Stimulated activated CD4-positive, alpha-beta T cell treated with anti-CD3 and anti-CD28 coated beads, TNF-alpha, amount 100 ng/mL, for 48 hours (primary cell): ENCODE measurements around the gene MAPKAP1.
"Not testable (repeated sequence)": the region's sequence is repeated elsewhere in the genome, so short reads cannot be mapped to it uniquely, and the experiment has no call there.

Source experiments
- DNase-seq, 3 donors: peaks; one replicate each; pipeline ENCODE4 v3.0.0-alpha.2; 2020; ENCODE audit warnings: low read depth in 3 of 3

The MAPKAP1 gene

GRCh38 chr9:125604196-125604595 is 102.8 kb downstream of the MAPKAP1 start:
- no peak for DNase-seq

GRCh38 chr9:125603478-125604021 is 103.5 kb downstream of the MAPKAP1 start:
- DNase-seq, result no peak

- DNase-seq, result no peak
Measured at GRCh38 chr9:125601961-125602360, 105.0 kb downstream of the MAPKAP1 start.

- no peak for DNase-seq
Measured at GRCh38 chr9:125600194-125600593, 106.8 kb downstream of the MAPKAP1 start.

- no peak for DNase-seq
Measured at GRCh38 chr9:125594223-125594610, 112.8 kb downstream of the MAPKAP1 start.

- no peak for DNase-seq
Measured at GRCh38 chr9:125593581-125594222, 113.3 kb downstream of the MAPKAP1 start.

GRCh38 chr9:125591888-125592287 is 115.1 kb downstream of the MAPKAP1 start:
- no peak for DNase-seq

GRCh38 chr9:125591245-125591644 is 115.8 kb downstream of the MAPKAP1 start:
- no peak for DNase-seq

- DNase-seq, result no peak
Measured at GRCh38 chr9:125589287-125589686, 117.7 kb downstream of the MAPKAP1 start.

- no peak for DNase-seq
Measured at GRCh38 chr9:125587819-125588460, 119.1 kb downstream of the MAPKAP1 start.

- no peak for DNase-seq
Measured at GRCh38 chr9:125586172-125586511, 120.9 kb downstream of the MAPKAP1 start.

GRCh38 chr9:125585503-125586171 is 121.4 kb downstream of the MAPKAP1 start:
- DNase-seq, result no peak

GRCh38 chr9:125580701-125581286 is 126.2 kb downstream of the MAPKAP1 start:
- no peak for DNase-seq

GRCh38 chr9:125579030-125579932 is 127.7 kb downstream of the MAPKAP1 start:
- DNase-seq, result no peak

GRCh38 chr9:125574126-125574877 is 132.7 kb downstream of the MAPKAP1 start:
- no peak for DNase-seq

GRCh38 chr9:125572461-125572860 is 134.5 kb downstream of the MAPKAP1 start:
- not testable (repeated sequence) for DNase-seq

GRCh38 chr9:125571824-125572223 is 135.2 kb downstream of the MAPKAP1 start:
- DNase-seq, result not testable (repeated sequence)

- DNase-seq, result no peak
Measured at GRCh38 chr9:125570246-125570645, 136.8 kb downstream of the MAPKAP1 start.

- DNase-seq, result no peak
Measured at GRCh38 chr9:125568621-125569020, 138.4 kb downstream of the MAPKAP1 start.

- not testable (repeated sequence) for DNase-seq
Measured at GRCh38 chr9:125566051-125566450, 141.0 kb downstream of the MAPKAP1 start.

- no peak for DNase-seq
Measured at GRCh38 chr9:125565126-125565525, 141.9 kb downstream of the MAPKAP1 start.
